Hepatic stellate cell (primary cell): ENCODE measurements around the gene EOMES.
A peak's percentile ranks its signal among the peaks of the same experiment; 100 is the strongest.

Experiments used
- DNase-seq: peaks from one replicate; pipeline ENCODE4 v3.0.0; 2011; ENCODE audit warnings: low spot score

The EOMES gene

GRCh38 chr3:27720899-27721716 lies 1.0 kb downstream of the EOMES start:
- no peak for DNase-seq

GRCh38 chr3:27719314-27720003 lies 2.7 kb downstream of the EOMES start:
- DNase-seq, result no peak

- DNase-seq, result no peak
Observed at GRCh38 chr3:27718459-27718858, 3.7 kb downstream of the EOMES start.

- no peak for DNase-seq
Observed at GRCh38 chr3:27717200-27717852, 4.8 kb downstream of the EOMES start.

- DNase-seq, result no peak
Observed at GRCh38 chr3:27716309-27716708, 5.8 kb downstream of the EOMES start.

GRCh38 chr3:27715863-27716262 lies 6.3 kb downstream of the EOMES start:
- DNase-seq, result no peak

GRCh38 chr3:27715454-27715806 lies 6.7 kb downstream of the EOMES start:
- DNase-seq, result no peak

- no peak for DNase-seq
Observed at GRCh38 chr3:27714692-27715453, 7.2 kb downstream of the EOMES start.

- DNase-seq, result no peak
Observed at GRCh38 chr3:27714146-27714526, 8.0 kb downstream of the EOMES start.

- no peak for DNase-seq
Observed at GRCh38 chr3:27713435-27714145, 8.5 kb downstream of the EOMES start.

GRCh38 chr3:27713078-27713423 lies 9.1 kb downstream of the EOMES start:
- DNase-seq, result no peak

- DNase-seq, result peak; percentile 89
Observed at GRCh38 chr3:27712136-27713077, 9.7 kb downstream of the EOMES start.

- no peak for DNase-seq
Observed at GRCh38 chr3:27708250-27708649, 13.9 kb downstream of the EOMES start.

- no peak for DNase-seq
Observed at GRCh38 chr3:27699067-27699466, 23.1 kb downstream of the EOMES start.

GRCh38 chr3:27696906-27697305 lies 25.2 kb downstream of the EOMES start:
- no peak for DNase-seq

- DNase-seq, result no peak
Observed at GRCh38 chr3:27695636-27696035, 26.5 kb downstream of the EOMES start.

- no peak for DNase-seq
Observed at GRCh38 chr3:27688053-27688452, 34.1 kb downstream of the EOMES start.

- peak; percentile 22 for DNase-seq
Observed at GRCh38 chr3:27686642-27687041, 35.5 kb downstream of the EOMES start.

- no peak for DNase-seq
Observed at GRCh38 chr3:27685474-27685873, 36.6 kb downstream of the EOMES start.

GRCh38 chr3:27684302-27684701 lies 37.8 kb downstream of the EOMES start:
- DNase-seq, result no peak
